ENCODE results near the gene KIAA0040.

The KIAA0040 gene

GRCh38 chr1:175200678-175201521 is 8.3 kb upstream of the KIAA0040 start:
- no peak for DNase-seq (ENCODE audit: low read depth)

DNA sequence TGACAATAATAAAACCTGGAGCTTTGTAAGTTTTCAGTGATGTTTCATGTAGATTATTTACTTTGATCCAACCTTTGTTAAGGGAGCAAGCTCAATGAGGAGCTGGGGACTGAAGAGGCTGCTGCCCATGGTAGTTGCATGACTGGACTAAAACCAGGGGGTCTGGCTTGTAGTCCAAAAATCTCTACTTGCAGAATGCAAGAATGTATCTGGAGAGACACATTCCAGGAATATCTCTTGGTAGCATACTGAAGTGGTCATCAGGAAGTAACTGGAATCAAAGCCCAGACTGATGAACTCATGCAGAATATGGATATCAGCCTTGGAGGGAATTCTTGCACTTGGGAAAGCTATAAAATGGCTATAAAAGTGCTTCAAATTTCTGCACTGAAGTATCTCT is 5.8 kb upstream of the KIAA0040 start:
- no peak for DNase-seq (ENCODE audit: low read depth)

GRCh38 chr1:175197531-175197930 is 5.0 kb upstream of the KIAA0040 start:
- no peak for DNase-seq (ENCODE audit: low read depth)

- no peak for DNase-seq (ENCODE audit: low read depth)
Observed at GRCh38 chr1:175195798-175196197, 3.2 kb upstream of the KIAA0040 start.

- no peak for DNase-seq (ENCODE audit: low read depth)
Observed at GRCh38 chr1:175195281-175195680, 2.7 kb upstream of the KIAA0040 start.

- no peak for DNase-seq (ENCODE audit: low read depth)
Observed at GRCh38 chr1:175193527-175193910, 943 bp upstream of the KIAA0040 start.

- DNase-seq (ENCODE audit: low read depth) = no peak
Observed at GRCh38 chr1:175192111-175192629, 406 bp downstream of the KIAA0040 start.

GRCh38 chr1:175191659-175192058 is 917 bp downstream of the KIAA0040 start:
- no peak for DNase-seq (ENCODE audit: low read depth)

DNA sequence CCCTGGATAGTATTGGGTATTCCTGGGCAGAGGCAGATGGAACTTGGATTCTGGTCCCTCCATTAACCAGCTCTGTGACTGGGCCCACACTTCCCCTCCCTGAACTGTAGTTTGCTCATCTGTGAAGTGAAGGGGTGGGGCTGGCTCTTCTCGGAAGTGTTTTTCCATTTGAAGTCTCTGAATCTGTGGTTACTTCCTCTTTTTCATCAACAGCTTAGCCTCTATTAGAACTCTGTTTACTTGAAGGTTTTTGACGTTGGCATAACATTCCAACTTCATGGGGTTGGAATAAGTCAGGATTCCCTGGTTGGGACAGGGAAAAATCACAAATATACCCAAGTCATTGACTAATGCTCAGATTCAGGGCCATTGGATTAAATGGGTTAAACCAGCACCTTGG is 3.6 kb downstream of the KIAA0040 start:
- no peak for DNase-seq (ENCODE audit: low read depth)

DNA sequence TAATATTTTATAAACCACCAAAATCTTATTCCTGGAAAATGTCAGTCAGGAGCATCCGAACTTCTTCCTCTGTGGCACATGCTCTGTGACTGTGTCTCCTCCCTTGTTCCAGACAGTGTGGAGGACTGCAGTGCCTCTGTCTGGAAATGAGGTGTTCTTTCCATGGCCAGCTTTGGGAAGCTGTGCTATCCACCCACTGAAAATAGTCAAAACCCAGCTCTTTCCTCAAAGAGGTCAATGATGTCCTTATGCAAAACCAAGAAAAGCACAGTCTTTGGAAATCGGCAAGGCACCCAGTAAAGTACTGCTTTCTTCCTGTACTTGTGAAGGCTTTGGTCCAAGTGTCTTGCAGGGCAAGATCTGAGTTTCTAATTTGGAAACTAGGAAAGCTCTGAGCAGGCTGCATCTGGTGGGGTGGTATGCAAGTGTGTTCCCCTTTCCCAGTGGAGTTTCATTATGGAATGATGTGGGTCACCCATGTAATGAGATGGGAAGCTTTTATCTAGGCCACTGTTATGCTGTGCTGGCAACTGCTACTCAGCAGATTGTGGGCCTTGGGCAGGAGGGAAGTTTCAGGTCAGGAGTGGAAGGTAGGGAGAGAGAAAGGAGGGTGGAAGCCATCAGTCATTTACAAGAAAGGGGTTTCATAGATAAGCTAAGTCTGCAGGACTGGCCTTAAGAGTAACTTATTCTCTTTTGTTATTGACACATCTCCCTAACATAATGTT is 6.0 kb downstream of the KIAA0040 start:
- DNase-seq (ENCODE audit: low read depth) = no peak

- DNase-seq (ENCODE audit: low read depth) = no peak
Observed at GRCh38 chr1:175185903-175186302, 6.7 kb downstream of the KIAA0040 start.

GRCh38 chr1:175183586-175183985 is 9.0 kb downstream of the KIAA0040 start:
- no peak for DNase-seq (ENCODE audit: low read depth)

DNA sequence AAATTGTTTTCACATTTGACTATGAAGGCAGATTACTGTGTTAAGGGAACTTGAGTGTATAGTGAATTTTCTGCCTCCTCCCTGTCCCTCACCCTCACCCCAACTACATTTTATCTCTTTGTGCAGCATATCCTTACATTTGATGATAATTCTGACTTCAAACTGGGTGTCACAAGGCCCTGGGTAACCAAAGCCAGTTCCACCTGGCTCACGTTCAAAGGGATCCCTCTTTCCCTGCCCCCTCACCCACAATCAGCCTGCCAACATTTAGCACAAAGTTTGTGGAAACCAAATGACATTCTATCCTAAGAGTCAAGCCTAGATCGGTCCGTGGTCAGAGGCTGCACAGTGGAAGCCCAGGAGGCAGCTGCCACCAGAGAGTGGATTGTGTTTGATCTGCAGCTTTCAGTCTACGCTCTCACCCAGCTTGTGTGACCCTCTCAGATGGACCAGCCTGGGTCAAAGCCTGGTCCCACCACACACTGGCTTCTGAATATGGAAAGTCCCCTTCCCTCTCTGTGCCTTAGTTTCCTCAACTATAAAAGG is 10.3 kb downstream of the KIAA0040 start:
- no peak for DNase-seq (ENCODE audit: low read depth)

GRCh38 chr1:175179837-175180590 is 12.6 kb downstream of the KIAA0040 start:
- no peak for DNase-seq (ENCODE audit: low read depth)

GRCh38 chr1:175178456-175178855 is 14.1 kb downstream of the KIAA0040 start:
- DNase-seq (ENCODE audit: low read depth) = no peak

- no peak for DNase-seq (ENCODE audit: low read depth)
Observed at GRCh38 chr1:175178056-175178455, 14.5 kb downstream of the KIAA0040 start.

DNA sequence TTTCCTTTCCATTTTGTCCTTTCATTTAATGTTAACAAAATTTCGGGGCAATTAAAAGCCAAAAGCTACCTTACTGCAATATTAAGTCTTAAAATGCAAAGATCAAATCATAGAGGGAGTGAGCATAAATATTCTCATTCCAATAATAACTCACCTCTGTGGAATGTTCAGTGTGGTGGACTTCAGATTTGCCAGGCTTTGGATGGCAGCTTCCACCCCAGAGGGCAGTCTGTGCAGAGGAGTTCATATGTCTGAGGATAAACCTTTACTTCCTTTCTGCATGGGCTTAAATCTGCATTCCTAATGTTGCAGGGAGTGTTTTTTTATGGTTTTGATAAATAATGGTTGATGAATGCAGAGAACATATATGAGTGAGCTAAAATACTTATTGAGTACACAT is 16.3 kb downstream of the KIAA0040 start:
- DNase-seq (ENCODE audit: low read depth) = no peak

GRCh38 chr1:175174309-175175102 is 18.1 kb downstream of the KIAA0040 start:
- DNase-seq (ENCODE audit: low read depth) = no peak

DNA sequence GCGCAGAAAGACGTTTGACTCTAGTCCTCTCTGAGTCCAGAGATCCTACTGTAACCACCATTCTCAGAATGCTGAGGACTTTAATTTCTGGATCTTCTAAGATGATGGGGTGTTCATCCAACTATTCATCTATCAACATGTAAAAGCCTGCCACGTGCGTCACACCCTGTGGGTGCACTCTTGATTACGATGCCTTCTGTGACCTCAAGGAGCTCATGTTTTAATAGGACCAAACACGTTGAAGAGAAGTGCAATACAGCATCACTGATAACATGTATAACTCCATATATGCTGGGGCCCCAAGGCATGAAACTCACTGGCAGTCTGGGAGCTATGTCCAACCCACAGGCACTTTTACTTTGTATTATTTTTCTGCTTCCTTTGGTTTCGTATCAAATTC is 19.0 kb downstream of the KIAA0040 start:
- no peak for DNase-seq (ENCODE audit: low read depth)

DNA sequence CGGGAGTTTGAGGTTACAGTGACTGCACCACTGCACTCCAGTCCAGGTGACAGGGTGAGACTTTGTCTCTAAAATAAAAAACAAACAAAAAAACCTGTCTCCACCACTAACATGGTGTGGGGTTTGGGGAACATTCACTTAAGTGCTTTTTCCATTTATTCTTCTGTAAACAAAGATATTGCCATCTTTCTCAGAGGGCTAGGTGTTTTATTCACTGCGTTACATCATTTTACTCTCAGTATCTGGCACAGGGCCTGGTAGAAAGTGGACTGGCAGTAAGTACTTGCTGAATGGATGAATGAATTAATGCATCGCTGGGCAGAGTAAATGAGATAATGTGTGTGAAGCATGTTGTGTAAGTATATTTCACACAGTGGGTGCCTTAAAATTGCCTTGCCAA is 20.1 kb downstream of the KIAA0040 start:
- DNase-seq (ENCODE audit: low read depth) = no peak

Data from HS-5 (cell line).